H1 (cell line): ENCODE results near the gene CACNA1C. TPM values are rescaled to one million over a fixed set of nuclear protein-coding genes. Genes with fewer than 3 reads are reported as not detected.
"Not testable (repeated sequence)": the region's sequence is repeated elsewhere in the genome, so short reads cannot be mapped to it uniquely, and the experiment has no call there.

Experiments used
- CTCF ChIA-PET: fragments of 300-600 bp; sonication (Branson Sonifier 250); formaldehyde crosslinking; loops from one replicate; lab custom pipeline; 2021; ENCODE audit not compliant: partially characterized antibody; lab: Charles Lee
- POLR2A ChIA-PET: fragments of 300-600 bp; sonication (Branson Sonifier 250); formaldehyde crosslinking; loops from one replicate; lab custom pipeline; 2021; ENCODE audit warnings: inconsistent platforms; ENCODE audit not compliant: partially characterized antibody; lab: Charles Lee
- DNase-seq, 2 experiments: peaks; one replicate each; pipeline versions ENCODE4 v3.0.0 to v3.0.0-alpha.2; 2010 to 2022; ENCODE audit warnings: low spot score in 2 of 2, low read depth in 1 of 2, mixed read lengths in 1 of 2
- FAIRE-seq: peaks from 2 replicates; lab custom pipeline; 2011; peaks lifted over from hg19 to GRCh38; lab: Jason Lieb, UNC
- H2AFZ ChIP-seq: 2 replicates; pipeline ENCODE4 v1.8.1; 2012; ENCODE audit warnings: low read length, inconsistent platforms
- H2AK5ac ChIP-seq: 2 replicates; pipeline ENCODE4 v1.6.1; 2013; ENCODE audit warnings: low read depth, low read length
- H2BK120ac ChIP-seq: replicated peaks from 2 replicates; pipeline ENCODE3; 2013; ENCODE audit warnings: low read depth, low read length, inconsistent platforms
- H2BK12ac ChIP-seq: 2 replicates; pipeline ENCODE4 v1.6.1; 2013; ENCODE audit warnings: low read depth, low read length
- H2BK15ac ChIP-seq: 2 replicates; pipeline ENCODE4 v1.6.1; 2013; ENCODE audit warnings: low read length
- H2BK20ac ChIP-seq: 2 replicates; pipeline ENCODE4 v1.6.1; 2013; ENCODE audit warnings: low read length
- H2BK5ac ChIP-seq: 2 replicates; pipeline ENCODE4 v1.6.1; 2013; ENCODE audit warnings: low read depth, low read length
- H3K14ac ChIP-seq: 2 replicates; pipeline ENCODE4 v1.6.1; 2013; ENCODE audit warnings: inconsistent platforms; ENCODE audit not compliant: insufficient read length
- H3K18ac ChIP-seq: 2 replicates; pipeline ENCODE4 v1.6.1; 2013; ENCODE audit warnings: low read length; ENCODE audit errors: extremely low read depth
- H3K23ac ChIP-seq: 2 replicates; pipeline ENCODE4 v1.6.1; 2013; ENCODE audit warnings: inconsistent platforms; ENCODE audit not compliant: insufficient read length
- H3K23me2 ChIP-seq: 2 replicates; pipeline ENCODE4 v1.6.1; 2013; ENCODE audit warnings: low read depth, low read length
- H3K27ac ChIP-seq: 2 replicates; pipeline ENCODE4 v1.6.1; 2011; ENCODE audit warnings: low read depth, low read length, inconsistent platforms
- H3K27me3 ChIP-seq, 4 experiments: replicated peaks in 1 of 4; 1 replicate in 1 of 4; 2 replicates in 3 of 4; pipeline versions ENCODE4 v1.6.1 to v1.8.1; 2011 to 2013; ENCODE audit warnings: low read length in 3 of 4, mild to moderate bottlenecking in 3 of 4, inconsistent platforms in 2 of 4, mixed read lengths in 2 of 4, moderate library complexity in 1 of 4; ENCODE audit not compliant: control insufficient read depth in 3 of 4, insufficient read depth in 3 of 4; ENCODE audit errors: extremely low read depth in 1 of 4
- H3K36me3 ChIP-seq, 4 experiments: 2 replicates each; pipeline versions ENCODE4 v1.6.1 to v1.8.1; 2011 to 2013; ENCODE audit warnings: mild to moderate bottlenecking in 4 of 4, low read length in 3 of 4, moderate library complexity in 2 of 4, control low read depth in 1 of 4, inconsistent platforms in 1 of 4; ENCODE audit not compliant: insufficient read depth in 4 of 4, control insufficient read depth in 2 of 4
- H3K4ac ChIP-seq: replicated peaks from 2 replicates; pipeline ENCODE3; 2013; ENCODE audit warnings: low read length, low read depth, mixed read lengths, inconsistent platforms; ENCODE audit not compliant: insufficient read length
- H3K4me1 ChIP-seq, 4 experiments: replicated peaks in 1 of 4; 1 replicate in 1 of 4; 2 replicates in 3 of 4; pipeline versions ENCODE4 v1.6.1 to v1.8.1; 2011 to 2013; ENCODE audit warnings: low read length in 3 of 4, inconsistent platforms in 2 of 4, mixed read lengths in 1 of 4; ENCODE audit not compliant: insufficient read depth in 4 of 4, control insufficient read depth in 3 of 4
- H3K4me2 ChIP-seq, 2 experiments: 2 replicates each; pipeline versions ENCODE4 v1.6.1 to v1.8.1; 2011 to 2013; ENCODE audit warnings: low read depth in 2 of 2, low read length in 2 of 2, control low read depth in 1 of 2, inconsistent platforms in 1 of 2, mild to moderate bottlenecking in 1 of 2; ENCODE audit not compliant: insufficient read depth in 1 of 2
- H3K4me3 ChIP-seq, 4 experiments: fragments of 200-600, 300-600 bp in 1 of 4; sonication (generic), shearing (Covaris generic), sonication (Bioruptor Twin) in 1 of 4; 2 replicates each; pipeline versions ENCODE4 v1.5.1 to v1.8.1; 2011 to 2016; ENCODE audit warnings: low read length in 4 of 4, low read depth in 3 of 4, control low read depth in 2 of 4, inconsistent platforms in 2 of 4, mild to moderate bottlenecking in 2 of 4, mixed read lengths in 1 of 4, moderate library complexity in 1 of 4; ENCODE audit not compliant: insufficient read depth in 2 of 4; ENCODE audit errors: extremely low read depth in 1 of 4
- H3K56ac ChIP-seq: replicated peaks from 2 replicates; pipeline ENCODE3; 2013; ENCODE audit warnings: low read depth, mild to moderate bottlenecking, mixed read lengths, low read length, inconsistent platforms; ENCODE audit not compliant: insufficient read length
- H3K79me1 ChIP-seq: 2 replicates; pipeline ENCODE4 v1.6.1; 2013; ENCODE audit warnings: low read depth, low read length, control low read depth
- H3K79me2 ChIP-seq, 2 experiments: 2 replicates each; pipeline versions ENCODE4 v1.6.1 to v1.8.1; 2012 to 2013; ENCODE audit warnings: low read length in 2 of 2, mild to moderate bottlenecking in 2 of 2, inconsistent platforms in 1 of 2; ENCODE audit not compliant: insufficient read depth in 2 of 2, control insufficient read depth in 1 of 2
- H3K9ac ChIP-seq, 4 experiments: replicated peaks in 1 of 4; 1 replicate in 1 of 4; 2 replicates in 3 of 4; pipeline versions ENCODE4 v1.6.1 to v1.8.1; 2011 to 2013; ENCODE audit warnings: low read depth in 3 of 4, low read length in 3 of 4, control low read depth in 2 of 4, mild to moderate bottlenecking in 2 of 4, moderate library complexity in 2 of 4, inconsistent platforms in 1 of 4; ENCODE audit errors: extremely low read depth in 1 of 4
- H3K9me3 ChIP-seq, 2 experiments: 2 replicates each; pipeline versions ENCODE4 v1.6.1 to v1.8.1; 2012 to 2013; ENCODE audit warnings: mild to moderate bottlenecking in 2 of 2, moderate library complexity in 2 of 2, control low read depth in 1 of 2, inconsistent platforms in 1 of 2, low read depth in 1 of 2, low read length in 1 of 2, mixed read lengths in 1 of 2; ENCODE audit not compliant: insufficient read depth in 2 of 2
- H4K20me1 ChIP-seq, 2 experiments: replicated peaks in 1 of 2; 2 replicates each; pipeline versions ENCODE3 to v1.8.1; 2011 to 2013; ENCODE audit warnings: inconsistent platforms in 2 of 2, low read length in 2 of 2, mild to moderate bottlenecking in 1 of 2; ENCODE audit not compliant: insufficient read depth in 2 of 2, control insufficient read depth in 1 of 2
- H4K5ac ChIP-seq: 2 replicates; pipeline ENCODE4 v1.6.1; 2013; ENCODE audit warnings: low read length, low read depth, mixed read lengths, inconsistent platforms; ENCODE audit not compliant: insufficient read length
- H4K8ac ChIP-seq: 2 replicates; pipeline ENCODE4 v1.8.0; 2013; ENCODE audit warnings: mild to moderate bottlenecking, moderate library complexity, low read length, inconsistent platforms; ENCODE audit not compliant: insufficient read depth; ENCODE audit errors: extremely low read depth
- H4K91ac ChIP-seq: replicated peaks from 2 replicates; pipeline ENCODE3; 2013; ENCODE audit warnings: low read length, mixed read lengths, inconsistent platforms; ENCODE audit not compliant: insufficient read length
- WGBS, 2 experiments: shearing (Covaris generic) in 1 of 2; methylation state at CpG; one replicate each; pipeline versions ENCODE4 v1.1.6 to v1.1.7; 2013 to 2015; ENCODE audit warnings: low lambda C conversion rate in 2 of 2, mixed read lengths in 2 of 2, inconsistent platforms in 1 of 2, low coverage in 1 of 2, missing lambda C conversion rate in 1 of 2; ENCODE audit not compliant: insufficient replicate concordance in 2 of 2, insufficient coverage in 1 of 2, insufficient read length in 1 of 2; ENCODE audit errors: extremely low coverage in 1 of 2, missing lambda C conversion rate in 1 of 2; 5-methylcytosine and 5-hydroxymethylcytosine counted together
- polyA plus RNA-seq, 7 experiments: library from polyadenylated mRNA; depleted of rRNA in 3 of 7; stranded (reverse) in 5 of 7; unstranded in 2 of 7; fragments of >200 nt in 5 of 7; fragments of 200-250 nt in 2 of 7; gene quantifications; 1 replicate in 5 of 7; 2 replicates in 1 of 7; 4 replicates in 1 of 7; pipeline versions ENCODE4 v1.2.1 to v1.2.3, GENCODE V29; 2011 to 2013; ENCODE audit warnings: missing spikeins in 2 of 7, mixed read lengths in 2 of 7
- total RNA-seq: library from RNA; stranded (reverse); fragmentation: NEBNext Ultra II Directional; extraction: Animal tissue kit (Norgen Biotek cat#: 25700); gene quantifications from 2 replicates; pipeline ENCODE4 v1.2.1, GENCODE V29; 2021

CACNA1C gene
- total and polyA plus RNA-seq, 2 of the 8 experiments (the other 6 are each of a cell fraction or from before 2014, with no cell fraction given): 1.3 TPM

- H3K9ac ChIP-seq, H3K14ac ChIP-seq, H2BK12ac ChIP-seq, H3K23me2 ChIP-seq, H3K4ac ChIP-seq, H3K4me3 ChIP-seq, H4K8ac ChIP-seq, DNase-seq, H3K9me3 ChIP-seq, H3K27ac ChIP-seq, H3K56ac ChIP-seq, H2BK5ac ChIP-seq, H2BK15ac ChIP-seq, H3K18ac ChIP-seq, H2BK120ac ChIP-seq, H4K5ac ChIP-seq, H4K91ac ChIP-seq, H3K79me2 ChIP-seq, H4K20me1 ChIP-seq, H2BK20ac ChIP-seq, H3K27me3 ChIP-seq, H3K4me2 ChIP-seq, H3K36me3 ChIP-seq, H3K23ac ChIP-seq, H2AFZ ChIP-seq, H3K4me1 ChIP-seq, H3K79me1 ChIP-seq, POLR2A ChIA-PET: not testable (repeated sequence)
- CTCF ChIA-PET: interaction anchor here (1.1 to 1.3 kb wide), 2 partner anchors 27 to 129 kb away, joined by 3 read pairs; no protein-coding TSS in a partner anchor
- FAIRE-seq: peak; percentile 97
- peak overlapping the region; percentile 54; the same call in 1 of the 2 replicates for H2AK5ac ChIP-seq
- WGBS, 2 experiments: 84% methylated on average over 9 of the region's 9 CpGs; no CpG with 5 or more reads in 1 of the 2 experiments
Observed at GRCh38 chr12:2255731-2256130, 202.9 kb downstream of the CACNA1C start.
